NOMO-1 (cell line): ENCODE data around the gene DGCR2.
"Not testable (repeated sequence)": the region's sequence is repeated elsewhere in the genome, so short reads cannot be mapped to it uniquely, and the experiment has no call there.

Experiments used
- DNase-seq, 2 experiments: peaks; one replicate each; lab custom pipeline; 2025; ENCODE audit not compliant: unreplicated experiment in 2 of 2; lab: John Stamatoyannopoulos, UW

Gene DGCR2

DNA sequence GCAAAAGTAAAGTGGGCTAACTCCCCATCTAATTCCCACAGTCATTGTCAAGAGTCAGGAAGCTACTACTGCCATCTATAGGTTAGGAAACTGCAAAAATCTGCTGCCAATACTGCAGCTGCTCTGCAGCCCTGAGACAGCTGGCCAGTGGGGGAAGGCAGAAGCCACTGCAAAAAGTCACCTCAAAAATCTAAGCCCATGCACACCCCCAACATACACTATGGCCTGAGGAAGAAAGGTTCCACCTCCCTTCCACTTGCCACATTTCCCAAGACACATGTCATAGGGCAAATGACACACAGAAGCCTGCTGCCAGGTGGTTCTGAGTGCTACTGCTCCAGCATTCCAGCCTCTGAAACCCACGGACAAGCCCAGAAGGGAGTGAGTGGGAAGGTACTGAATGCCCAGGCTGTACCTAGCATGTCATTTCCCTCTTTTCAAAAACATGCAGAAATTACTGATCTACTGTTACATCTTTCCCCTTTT lies 36.9 kb downstream of the DGCR2 start:
- DNase-seq = peak; percentile 31 to 32

DNA sequence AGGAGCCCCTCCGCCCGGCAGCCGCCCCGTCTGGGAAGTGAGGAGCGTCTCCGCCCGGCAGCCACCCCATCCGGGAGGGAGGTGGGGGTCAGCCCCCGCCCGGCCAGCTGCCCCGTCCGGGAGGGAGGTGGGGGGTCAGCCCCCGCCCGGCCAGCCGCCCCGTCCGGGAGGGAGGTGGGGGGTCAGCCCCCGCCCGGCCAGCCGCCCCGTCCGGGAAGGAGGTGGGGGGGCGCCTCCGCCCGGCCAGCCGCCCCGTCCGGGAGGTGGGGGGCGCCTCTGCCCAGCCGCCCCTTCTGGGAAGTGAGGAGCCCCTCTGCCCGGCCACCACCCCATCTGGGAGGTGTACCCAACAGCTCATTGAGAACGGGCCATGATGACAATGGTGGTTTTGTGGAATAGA lies 37.6 kb downstream of the DGCR2 start:
- DNase-seq = not testable (repeated sequence)

DNA sequence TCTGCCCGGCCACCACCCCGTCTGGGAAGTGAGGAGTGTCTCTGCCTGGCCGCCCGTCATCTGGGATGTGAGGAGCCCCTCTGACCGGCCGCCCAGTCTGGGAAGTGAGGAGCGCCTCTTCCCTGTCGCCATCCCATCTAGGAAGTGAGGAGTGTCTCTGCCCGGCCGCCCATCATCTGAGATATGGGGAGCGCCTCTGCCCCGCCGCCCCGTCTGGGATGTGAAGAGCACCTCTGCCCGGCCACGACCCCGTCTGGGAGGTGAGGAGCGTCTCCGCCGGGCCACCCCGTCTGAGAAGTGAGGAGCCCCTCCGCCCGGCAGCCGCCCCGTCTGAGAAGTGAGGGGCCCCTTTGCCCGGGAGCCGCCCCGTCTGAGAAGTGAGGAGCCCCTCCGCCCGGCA lies 38.1 kb downstream of the DGCR2 start:
- not testable (repeated sequence) for DNase-seq

DNA sequence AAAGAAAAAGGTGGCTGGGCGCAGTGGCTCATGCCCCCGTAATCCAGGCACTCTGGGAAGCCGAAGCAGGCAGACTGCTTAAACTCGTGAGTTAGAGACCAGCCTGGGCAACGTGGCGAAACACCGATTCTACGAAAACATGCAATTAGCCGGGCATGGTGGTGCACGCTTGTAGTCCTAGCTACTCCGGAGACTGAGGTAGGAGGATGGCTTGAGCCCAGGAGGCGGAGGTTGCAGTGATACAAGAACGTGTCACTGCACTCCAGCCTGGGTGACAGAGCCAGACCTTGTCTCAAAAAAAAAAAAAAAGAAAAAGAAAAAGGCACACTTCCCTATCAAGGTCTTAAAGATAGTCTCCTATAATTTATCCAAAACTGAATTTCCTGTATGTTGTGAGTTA lies 39.4 kb downstream of the DGCR2 start:
- no peak for DNase-seq

DNA sequence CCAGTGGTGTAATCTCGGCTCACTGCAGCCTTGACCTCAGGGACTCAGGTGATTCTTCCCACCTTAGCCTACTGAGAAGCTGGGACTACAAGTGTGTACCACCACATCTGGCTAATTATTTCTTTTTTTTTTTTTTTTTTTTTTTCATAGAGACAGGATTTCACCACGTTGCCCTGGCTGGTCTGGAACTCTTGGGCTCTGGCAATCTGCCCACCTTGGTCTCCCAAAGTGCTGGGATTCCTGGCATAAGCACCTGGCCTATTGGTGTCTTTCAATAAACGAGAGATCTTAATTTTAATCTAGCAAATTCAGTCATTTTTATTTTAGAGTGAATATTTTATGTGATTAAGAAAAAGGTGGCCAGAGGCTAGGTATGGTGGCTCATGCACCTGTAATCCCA lies 40.1 kb downstream of the DGCR2 start:
- DNase-seq = no peak

DNA sequence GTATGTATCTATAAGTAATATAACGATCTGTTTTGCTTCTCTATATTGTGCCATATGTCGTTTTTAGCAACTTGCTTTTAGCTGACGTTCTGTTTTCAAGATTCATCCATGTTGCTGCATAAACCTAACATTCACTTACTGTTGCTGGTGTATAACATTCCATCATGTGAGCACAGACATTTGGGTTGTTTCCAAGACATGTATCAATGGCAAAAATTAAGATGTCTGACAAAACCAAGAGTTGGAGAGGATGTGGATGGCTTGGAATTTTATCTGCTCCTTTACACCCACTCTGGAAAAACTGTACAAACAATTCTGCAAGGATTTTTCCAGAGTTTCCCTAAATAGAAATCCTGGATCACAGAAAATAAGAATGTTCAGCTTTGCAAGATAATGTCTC lies 40.9 kb downstream of the DGCR2 start:
- no peak for DNase-seq

DNA sequence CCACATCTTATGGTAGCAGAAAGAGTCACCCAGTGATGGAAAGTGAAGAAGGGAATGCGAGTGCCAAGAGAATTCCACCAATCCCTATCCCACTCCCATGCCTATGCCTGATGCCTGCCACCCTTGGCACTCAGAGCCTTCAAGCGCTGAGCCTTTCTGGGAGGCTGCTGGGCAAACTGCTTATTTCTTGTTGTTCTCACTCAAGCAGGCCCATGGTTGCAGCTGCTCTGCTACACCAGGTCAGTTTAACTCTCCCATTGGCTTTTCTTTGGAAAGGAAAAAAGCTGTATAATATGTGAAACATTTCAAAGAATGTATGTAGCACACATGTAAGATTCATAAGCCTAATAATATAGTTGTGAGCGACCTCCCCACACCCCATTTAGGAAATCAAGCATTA lies 41.4 kb downstream of the DGCR2 start:
- no peak for DNase-seq

DNA sequence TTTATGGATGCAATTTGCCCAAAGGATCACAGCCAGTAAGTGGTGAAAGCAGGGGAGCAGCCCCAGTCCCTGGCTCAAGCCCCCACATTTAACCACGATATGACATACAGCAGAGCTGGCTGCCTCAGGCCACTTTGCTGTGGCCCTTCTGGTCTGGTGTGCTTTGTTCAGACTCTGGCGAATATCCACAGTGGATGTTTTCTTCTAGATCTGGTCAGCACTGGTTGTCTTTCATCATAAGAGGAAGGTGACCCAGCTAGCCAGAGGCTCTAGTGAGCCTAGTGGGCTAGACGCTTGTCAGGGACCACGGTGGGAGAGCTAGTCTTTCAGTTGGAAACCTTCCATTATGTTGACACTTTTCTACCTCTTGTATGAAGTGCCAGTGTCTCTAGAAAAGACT lies 42.5 kb downstream of the DGCR2 start:
- DNase-seq = no peak

DNA sequence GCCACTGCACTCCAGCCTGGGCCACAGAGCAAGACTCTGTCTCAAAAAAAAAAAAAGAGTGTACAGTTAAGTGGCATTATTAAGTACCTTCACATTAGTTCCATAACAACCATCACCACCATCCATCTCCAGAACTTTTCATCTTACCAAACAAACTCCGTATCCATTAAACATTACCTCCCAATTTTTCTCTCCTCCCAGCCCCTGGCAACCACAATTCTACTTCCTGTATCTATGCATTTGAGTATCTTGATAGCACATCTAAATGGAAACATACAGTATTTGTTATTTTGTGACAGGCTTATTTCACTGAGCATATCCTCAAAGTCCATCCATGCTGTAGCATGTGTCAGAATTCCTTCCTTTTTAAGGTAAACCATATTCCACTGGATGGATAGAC lies 46.8 kb downstream of the DGCR2 start:
- no peak for DNase-seq

DNA sequence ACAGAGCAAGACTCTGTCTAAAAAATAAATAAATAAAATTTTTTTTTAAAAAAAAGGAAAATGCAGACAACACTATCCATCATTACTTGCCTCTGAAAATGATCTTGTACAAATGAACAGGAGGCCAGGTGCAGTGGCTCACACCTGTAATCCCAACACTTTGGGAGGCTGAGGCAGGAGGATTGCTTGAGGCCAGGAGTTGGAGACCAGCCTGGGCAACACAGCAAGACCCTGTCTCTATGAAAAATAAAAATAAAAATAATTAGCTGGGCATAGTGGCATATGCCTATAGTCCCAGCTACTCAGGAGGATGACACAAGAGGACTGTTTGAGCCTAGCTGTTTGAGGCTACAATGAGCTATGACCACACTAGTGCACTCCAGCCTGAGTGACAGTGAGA lies 49.4 kb downstream of the DGCR2 start:
- DNase-seq = not testable (repeated sequence)

DNA sequence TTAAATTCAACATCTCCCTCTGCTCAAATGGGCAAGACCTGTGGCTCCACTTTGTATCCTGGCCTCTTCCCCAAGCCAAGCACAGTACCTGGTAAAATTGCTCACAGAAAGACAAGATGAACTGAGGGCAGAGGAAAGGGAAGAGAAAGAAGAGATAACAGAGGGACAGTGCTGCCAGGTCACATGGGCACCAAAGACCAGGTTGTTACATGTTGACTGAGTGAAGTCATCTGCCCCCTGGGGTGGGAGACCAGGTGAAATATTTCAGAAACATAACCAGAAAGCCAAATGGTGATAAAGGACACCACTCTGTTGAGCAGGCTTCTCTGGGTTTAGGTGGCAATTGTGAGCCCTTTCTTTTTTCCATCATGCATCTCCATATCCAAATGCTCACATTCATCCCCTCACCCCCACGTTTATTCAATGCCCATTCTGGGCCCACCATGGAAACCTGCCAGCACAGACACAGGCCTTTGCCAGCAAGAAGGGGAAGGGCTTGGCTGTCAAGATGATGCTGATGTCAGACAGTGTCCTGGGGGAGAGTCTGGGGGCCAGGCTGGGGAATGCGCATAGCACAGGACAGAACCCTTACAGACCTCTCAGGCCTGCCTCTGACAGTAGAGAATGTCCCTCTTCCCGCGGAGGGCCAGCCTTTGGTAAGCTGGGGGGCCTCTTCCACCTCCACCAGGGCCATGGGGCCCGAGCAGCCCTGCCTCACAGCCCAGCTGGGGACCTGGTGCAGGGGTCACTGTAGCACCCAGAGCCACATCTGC lies 51.6 kb downstream of the DGCR2 start:
- no peak for DNase-seq

DNA sequence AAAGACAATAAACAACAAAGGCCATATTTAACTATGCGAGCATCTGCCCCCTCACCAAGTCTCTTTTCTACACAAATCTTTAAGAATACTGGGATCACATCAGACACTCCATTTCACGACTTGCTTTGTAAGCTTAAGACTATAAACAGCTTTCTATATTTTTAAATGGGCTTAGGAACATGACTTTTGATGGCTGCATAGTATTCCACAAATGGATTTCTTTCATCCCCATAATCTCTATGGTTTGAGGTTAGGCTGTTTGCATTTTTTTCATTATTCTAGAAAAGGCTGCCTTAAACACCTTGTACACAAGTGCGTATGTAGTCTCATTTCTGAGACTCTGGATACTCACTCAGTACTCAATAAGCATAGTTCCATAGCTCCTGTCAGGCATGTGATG lies 52.8 kb downstream of the DGCR2 start:
- DNase-seq = no peak

DNA sequence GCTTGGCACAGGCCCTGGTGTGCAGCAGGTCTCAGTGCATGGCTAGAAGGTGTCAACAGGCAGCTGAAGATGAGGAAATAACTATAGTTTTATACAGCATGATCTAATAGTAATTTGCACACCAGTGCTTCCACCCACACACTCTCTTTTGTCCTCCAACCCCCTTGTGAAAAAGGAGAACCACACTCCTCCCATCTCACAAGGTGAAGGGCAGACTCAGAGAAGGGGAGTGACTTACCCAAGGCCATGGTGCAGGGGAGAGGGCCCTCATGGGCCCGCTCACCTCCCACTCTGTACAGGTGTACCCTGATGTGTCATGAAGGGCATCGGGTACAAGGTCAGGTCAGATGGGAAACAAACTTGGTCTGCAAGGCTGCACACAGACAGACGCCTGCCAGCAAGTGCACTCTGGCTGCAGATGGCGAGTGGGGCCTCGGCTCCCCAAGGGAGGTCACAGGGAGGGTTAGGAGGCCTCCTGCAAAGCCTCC lies 53.4 kb downstream of the DGCR2 start:
- DNase-seq = no peak

DNA sequence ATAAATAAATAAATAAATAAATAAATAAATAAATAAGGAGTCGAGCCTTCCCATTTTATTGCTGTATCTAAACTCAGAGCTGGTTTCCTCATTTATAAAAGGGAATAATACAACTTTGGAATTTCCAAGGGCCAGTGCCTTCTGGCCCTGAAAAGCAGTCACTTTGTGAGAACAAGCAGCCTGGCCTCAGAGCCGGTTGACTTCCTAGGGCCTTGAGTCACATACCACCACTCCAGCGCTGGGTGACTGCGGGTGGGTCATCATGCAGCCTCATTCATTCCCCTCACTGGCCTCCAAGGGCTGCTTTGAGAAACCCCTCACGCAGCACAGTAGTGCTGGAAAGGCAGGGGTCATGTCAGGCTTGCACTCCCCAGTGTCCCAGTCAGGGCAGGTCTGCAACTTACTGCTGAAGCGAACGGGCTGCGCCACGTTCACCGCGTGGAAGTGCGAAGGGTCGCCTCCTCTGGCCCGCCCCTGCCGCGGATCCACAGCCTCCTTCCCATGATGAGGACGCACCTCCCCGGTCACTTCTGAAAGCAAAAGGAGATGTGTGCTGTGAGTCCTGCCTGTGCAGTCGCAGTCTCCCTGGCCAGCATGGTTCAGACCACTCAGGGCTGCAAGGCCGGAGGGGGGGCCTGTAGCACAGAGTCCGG lies 54.4 kb downstream of the DGCR2 start:
- no peak for DNase-seq

DNA sequence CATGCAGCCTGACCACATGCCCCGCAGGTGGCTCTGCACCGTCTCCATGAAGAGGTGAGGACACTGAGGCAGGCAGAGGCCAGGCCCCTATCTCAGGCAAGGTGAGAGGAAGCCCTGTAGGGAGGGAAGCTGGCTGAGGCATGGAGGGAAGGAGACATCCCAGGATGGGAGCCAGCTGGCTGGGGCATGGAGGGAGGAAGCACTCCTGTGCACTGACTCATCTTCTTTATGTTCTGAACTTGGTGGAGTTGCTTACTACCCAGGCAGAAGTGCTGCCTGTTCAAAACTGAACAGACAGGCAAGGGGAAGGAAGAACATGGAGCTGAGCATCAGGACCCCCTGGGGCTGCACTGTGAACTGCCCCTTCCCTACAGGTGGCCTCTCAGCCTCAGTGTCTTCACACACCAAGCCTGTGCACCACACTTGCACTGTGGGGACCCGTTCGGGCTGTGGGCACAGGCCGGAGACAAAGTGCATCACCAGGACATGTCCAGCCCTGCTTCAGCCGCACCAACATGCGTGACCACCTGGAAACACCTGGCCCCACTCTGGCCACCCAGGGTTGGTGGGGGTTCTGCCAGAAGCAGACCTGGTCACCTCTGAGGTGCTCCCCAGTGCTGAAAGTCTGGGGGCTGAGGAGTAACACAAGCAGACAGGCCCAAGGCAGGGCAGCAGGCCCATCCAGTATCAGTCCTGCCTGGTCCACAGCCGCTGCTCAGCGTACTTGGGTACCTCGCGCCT lies 55.5 kb downstream of the DGCR2 start:
- DNase-seq = no peak

DNA sequence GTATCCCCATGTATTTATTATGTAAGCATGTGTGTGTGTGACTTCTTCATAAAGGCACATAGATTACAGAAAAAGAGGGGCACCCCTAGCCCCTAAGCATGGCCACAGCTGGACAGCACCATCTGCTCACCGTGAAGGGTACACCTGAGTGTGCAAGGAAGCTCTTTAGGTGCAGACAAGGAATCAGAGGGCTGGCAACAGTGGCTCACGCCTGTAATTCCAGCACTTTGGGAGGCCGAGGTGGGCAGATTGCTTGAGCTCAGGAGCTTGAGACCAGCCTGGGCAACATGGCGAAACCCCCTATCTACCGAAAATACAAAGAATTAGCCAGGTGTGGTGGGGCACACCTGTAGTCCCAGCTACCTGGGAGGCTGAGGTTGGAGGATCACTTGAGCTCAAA lies 56.3 kb downstream of the DGCR2 start:
- no peak for DNase-seq

DNA sequence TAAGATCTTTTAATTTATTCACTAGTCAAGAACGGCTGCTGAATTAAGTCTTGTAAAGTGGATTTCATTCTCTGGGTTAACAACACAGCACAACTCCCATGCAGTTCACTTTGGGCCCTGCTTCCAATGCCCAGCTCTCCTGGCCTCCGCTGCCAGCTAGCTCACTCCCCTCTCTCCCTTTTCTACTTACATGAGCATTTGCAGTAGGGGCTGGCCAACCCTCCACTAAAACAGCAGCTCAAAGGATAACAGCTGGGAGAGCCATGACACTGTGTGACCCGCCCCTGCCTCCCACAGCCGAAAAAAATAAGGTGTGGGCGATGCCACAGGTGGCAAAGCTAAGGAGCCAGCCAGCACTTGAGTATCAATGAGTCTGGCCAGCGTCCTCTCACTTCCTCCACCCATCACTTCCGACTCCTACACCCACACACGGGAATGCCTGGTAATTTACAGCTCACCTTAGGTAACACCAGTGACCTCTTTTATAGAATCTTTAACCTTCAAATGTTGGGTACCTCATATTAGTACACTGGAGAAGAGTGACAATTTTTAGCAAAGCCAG lies 56.8 kb downstream of the DGCR2 start:
- no peak for DNase-seq

DNA sequence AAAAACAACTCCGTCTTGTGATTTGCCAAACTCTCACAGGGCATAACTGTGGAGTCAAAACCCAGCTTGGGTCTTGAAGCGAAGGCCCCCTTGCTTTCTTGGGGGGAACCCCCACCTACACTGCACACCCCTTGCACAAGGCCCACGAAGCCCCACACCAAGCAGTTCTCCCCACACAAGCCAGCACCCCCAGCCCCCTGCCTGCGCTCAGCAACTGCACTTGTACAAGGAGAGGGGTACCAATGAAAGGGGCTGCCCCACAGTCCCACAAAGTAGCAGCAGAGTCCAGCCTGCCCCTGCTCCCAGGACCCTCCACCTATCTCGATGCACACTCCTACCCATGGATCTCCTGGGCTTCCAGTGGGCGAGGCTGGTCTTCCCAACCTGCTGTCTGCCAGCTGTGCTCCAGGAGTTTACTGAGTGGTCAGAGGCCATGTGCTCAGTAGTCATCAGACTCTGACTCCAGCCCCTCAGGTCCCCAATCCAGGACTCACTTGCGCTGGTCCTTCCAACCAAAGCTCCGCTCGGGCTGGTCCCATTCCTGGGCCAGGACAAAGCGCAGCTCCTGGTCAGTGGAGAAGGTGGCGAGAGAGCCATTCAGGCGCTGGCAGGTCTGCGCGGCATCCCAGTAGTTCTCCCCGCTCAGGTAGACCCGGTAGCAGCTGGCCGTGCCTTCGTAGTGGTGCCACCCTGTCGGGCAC lies 57.7 kb downstream of the DGCR2 start:
- DNase-seq = no peak

DNA sequence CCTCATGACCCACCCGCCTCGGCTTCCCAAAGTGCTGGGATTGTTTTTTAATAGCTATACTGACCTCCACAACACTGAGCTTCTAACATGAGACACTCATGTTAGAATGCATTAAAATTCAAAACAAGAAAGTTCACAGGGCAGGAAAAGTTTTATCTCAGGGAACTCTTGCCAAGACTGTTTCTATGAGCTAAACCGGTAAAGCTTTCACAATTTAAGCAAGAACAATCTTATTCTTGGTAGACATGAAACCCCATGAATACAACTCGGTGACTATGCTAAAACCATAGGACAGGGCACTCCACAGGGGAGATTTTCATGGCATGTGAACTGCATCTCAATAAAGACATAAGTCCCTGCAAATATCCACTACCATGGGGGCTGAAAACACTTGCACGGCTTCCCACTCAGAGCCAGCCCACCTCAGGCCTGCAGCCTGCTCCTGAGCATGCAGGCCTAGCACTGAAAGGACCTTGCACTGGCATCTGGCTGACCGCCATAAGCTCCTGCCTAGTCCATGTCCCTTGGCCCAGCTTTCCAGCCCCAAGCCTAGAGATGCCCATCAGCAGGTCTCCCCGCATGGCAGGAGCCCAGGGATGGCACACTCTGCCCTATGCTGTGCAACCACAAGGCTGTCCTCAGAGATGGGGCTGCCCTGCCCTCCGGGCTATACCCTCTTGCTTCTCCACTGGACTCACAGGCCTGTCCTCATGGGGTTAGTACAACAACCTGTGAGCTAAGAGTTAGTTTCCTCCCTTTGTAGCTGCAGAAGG lies 58.4 kb downstream of the DGCR2 start:
- no peak for DNase-seq

DNA sequence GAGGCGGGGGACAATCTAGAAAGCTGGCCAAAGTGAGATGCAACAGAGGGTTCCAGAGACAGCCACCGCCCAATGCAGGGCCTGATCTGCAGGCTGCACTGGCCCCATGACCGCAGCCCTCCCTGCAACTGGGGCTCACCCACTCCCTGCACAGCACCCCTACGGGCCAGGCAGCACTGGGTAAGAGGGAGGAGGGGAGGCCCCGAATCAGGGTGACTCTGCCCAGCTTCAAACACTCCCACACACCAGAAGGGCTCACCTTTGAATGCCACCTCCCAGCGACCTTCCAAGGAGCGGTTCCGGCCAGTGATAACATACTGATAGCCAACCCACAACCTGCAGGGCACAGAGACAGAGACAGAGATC lies 59.3 kb downstream of the DGCR2 start:
- DNase-seq = no peak
